BJ (cell line): ENCODE results near the gene CAV3. TPM values are rescaled to one million over a fixed set of nuclear protein-coding genes. Genes with fewer than 3 reads are reported as not detected.

Source experiments
- CTCF ChIA-PET: fragments of 350-600 bp; formaldehyde crosslinking; extraction: SDS; loops from one replicate; lab custom pipeline; 2021; ENCODE audit warnings: antibody characterized with exemption, inconsistent platforms; lab: Yijun Ruan, JAX
- POLR2A ChIA-PET: fragments of 300-600 bp; sonication (Branson Sonifier 250); formaldehyde crosslinking; extraction: SDS; loops from one replicate; lab custom pipeline; 2021; ENCODE audit warnings: antibody characterized with exemption; lab: Charles Lee
- DNase-seq: peaks from one replicate; pipeline ENCODE4 v3.0.0-alpha.2; 2011; ENCODE audit warnings: low read depth
- H3K27me3 ChIP-seq: 2 replicates; pipeline ENCODE4 v1.6.0; 2011; ENCODE audit warnings: low read length; ENCODE audit not compliant: control insufficient read depth, insufficient read depth
- H3K36me3 ChIP-seq: 2 replicates; pipeline ENCODE4 v1.5.1; 2011; ENCODE audit warnings: low read length; ENCODE audit not compliant: control insufficient read depth, insufficient read depth
- H3K4me3 ChIP-seq: 2 replicates; pipeline ENCODE4 v1.5.1; 2011; ENCODE audit warnings: low read depth, mild to moderate bottlenecking, control low read depth, low read length
- polyA plus RNA-seq: library from polyadenylated mRNA; depleted of rRNA; stranded (reverse); fragments of >200 nt; gene quantifications from 2 replicates; pipeline ENCODE4 v1.2.3, GENCODE V29; 2011
- TF ChIP-seq, protein P1 (sequence below): IDR thresholded peaks from 2 replicates; pipeline ENCODE4 v1.5.1; 2011; ENCODE audit warnings: low read depth, mild to moderate bottlenecking, control low read depth, inconsistent platforms, low read length, moderate library complexity; ENCODE audit not compliant: insufficient read depth

The CAV3 gene
- polyA plus RNA-seq, 1 experiment: 0.05 TPM

- Histone ChIP-seq H3K4me3 (no peak overlapping the region), H3K36me3 (no peaks in the 10 kb centered on the region), H3K27me3 (no peaks in the 10 kb centered on the region)
- ChIA-PET CTCF (no interaction called here), POLR2A (no interaction called here)
- TF ChIP-seq, protein P1, sequence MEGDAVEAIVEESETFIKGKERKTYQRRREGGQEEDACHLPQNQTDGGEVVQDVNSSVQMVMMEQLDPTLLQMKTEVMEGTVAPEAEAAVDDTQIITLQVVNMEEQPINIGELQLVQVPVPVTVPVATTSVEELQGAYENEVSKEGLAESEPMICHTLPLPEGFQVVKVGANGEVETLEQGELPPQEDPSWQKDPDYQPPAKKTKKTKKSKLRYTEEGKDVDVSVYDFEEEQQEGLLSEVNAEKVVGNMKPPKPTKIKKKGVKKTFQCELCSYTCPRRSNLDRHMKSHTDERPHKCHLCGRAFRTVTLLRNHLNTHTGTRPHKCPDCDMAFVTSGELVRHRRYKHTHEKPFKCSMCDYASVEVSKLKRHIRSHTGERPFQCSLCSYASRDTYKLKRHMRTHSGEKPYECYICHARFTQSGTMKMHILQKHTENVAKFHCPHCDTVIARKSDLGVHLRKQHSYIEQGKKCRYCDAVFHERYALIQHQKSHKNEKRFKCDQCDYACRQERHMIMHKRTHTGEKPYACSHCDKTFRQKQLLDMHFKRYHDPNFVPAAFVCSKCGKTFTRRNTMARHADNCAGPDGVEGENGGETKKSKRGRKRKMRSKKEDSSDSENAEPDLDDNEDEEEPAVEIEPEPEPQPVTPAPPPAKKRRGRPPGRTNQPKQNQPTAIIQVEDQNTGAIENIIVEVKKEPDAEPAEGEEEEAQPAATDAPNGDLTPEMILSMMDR: no peak
- DNase-seq: no peak
These were observed 41.6 kb downstream of the CAV3 start for GRCh38 chr3:8775181-8775580.

DNA sequence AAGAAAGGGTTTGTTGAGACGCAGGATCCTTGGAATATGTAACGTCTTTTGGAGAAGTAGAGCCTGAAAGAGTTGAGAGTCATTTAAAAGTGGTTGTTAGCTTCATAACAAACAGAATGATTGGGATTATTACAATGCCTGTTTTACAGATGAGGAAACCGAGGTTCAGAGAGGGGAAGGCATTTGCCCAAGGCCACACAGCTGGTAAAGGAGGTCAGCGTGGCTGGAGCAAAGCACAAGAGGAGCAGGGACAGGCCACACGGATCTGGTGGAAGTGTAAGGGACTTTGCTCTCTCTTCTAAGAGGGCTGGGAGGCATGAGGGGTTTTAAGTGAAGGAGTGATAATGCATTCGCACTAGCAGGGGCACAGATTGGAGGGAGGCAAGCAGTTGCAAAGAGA is 42.0 kb downstream of the CAV3 start:
- Histone ChIP-seq H3K27me3 (no peaks in the 10 kb centered on the region), H3K4me3 (no peak overlapping the region), H3K36me3 (no peaks in the 10 kb centered on the region)
- ChIA-PET CTCF (interaction anchor here (1.0 kb wide), 1 partner anchor 10 kb away, joined by 4 read pairs; no protein-coding TSS in a partner anchor), POLR2A (interaction anchor here (0.7 kb wide), 1 partner anchor 1675 kb away, joined by 3 read pairs; no protein-coding TSS in a partner anchor)
- no peak for DNase-seq
- TF ChIP-seq, protein P1: no peak

DNA sequence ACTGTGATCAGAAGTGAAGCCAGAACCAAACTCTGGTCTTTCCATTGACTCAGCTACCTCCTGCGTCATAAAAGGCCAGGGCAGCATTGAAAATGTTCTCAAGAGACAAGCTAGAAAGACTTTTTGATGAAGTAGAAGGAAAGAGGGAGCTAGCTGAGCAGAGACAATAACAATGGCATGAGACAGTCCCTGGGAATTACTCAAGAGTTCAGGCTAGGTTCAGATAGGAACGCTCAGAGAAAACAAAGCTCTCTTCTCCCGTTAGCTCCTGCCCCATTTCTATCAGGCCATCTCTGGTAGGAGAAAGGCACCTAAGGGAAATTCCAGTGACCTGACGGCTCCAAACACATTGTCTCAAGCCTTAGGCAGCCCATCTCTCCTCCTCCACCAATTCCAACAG is 42.8 kb downstream of the CAV3 start:
- Histone ChIP-seq H3K27me3 (no peaks in the 10 kb centered on the region), H3K4me3 (no peak overlapping the region), H3K36me3 (no peaks in the 10 kb centered on the region)
- peak; percentile 68 for DNase-seq
- POLR2A ChIA-PET: interaction anchor here (0.6 to 1.0 kb wide), 6 partner anchors 12 to 1676 kb away, joined by 3 to 7 read pairs (median 4); no protein-coding TSS in a partner anchor
- TF ChIP-seq, protein P1: no peak
- CTCF ChIA-PET: interaction anchor here (0.7 to 1.0 kb wide), 2 partner anchors 10 to 113 kb away, joined by 3 to 4 read pairs; no protein-coding TSS in a partner anchor

- POLR2A ChIA-PET: interaction anchor here (1.0 kb wide), 1 partner anchor 111 kb away, joined by 4 read pairs; no protein-coding TSS in a partner anchor
These were observed 43.8 kb downstream of the CAV3 start for GRCh38 chr3:8777201-8777977.

GRCh38 chr3:8777978-8778267 is 44.3 kb downstream of the CAV3 start:
- H3K4me3 ChIP-seq: no peak overlapping the region

More at GRCh38 chr3:8777201-8777977, 43.8 kb downstream of the CAV3 start:
- no peak for DNase-seq
- Histone ChIP-seq H3K27me3 (no peaks in the 10 kb centered on the region), H3K36me3 (no peaks in the 10 kb centered on the region), H3K4me3 (no peak overlapping the region)
- TF ChIP-seq, protein P1: no peak
- CTCF ChIA-PET: interaction anchor here (0.9 to 1.5 kb wide), 3 partner anchors 8 to 159 kb away, joined by 3 to 8 read pairs (median 4); partner anchors contain the start of gene OXTR

More at GRCh38 chr3:8777978-8778267, 44.3 kb downstream of the CAV3 start:
- H3K36me3 ChIP-seq: no peaks in the 10 kb centered on the region
- no peak for DNase-seq
- ChIA-PET CTCF (interaction anchor here (0.9 to 1.5 kb wide), 3 partner anchors 9 to 159 kb away, joined by 3 to 8 read pairs (median 4); partner anchors contain the start of gene OXTR), POLR2A (interaction anchor here (1.0 kb wide), 1 partner anchor 111 kb away, joined by 4 read pairs; no protein-coding TSS in a partner anchor)
- TF ChIP-seq, protein P1: no peak
- H3K27me3 ChIP-seq: no peaks in the 10 kb centered on the region
